ENCODE measurements around the gene TCIRG1.
A peak's percentile ranks its signal among the peaks of the same experiment; 100 is the strongest.
"Not testable (repeated sequence)": the region's sequence is repeated elsewhere in the genome, so short reads cannot be mapped to it uniquely, and the experiment has no call there.

The TCIRG1 gene, protein sequence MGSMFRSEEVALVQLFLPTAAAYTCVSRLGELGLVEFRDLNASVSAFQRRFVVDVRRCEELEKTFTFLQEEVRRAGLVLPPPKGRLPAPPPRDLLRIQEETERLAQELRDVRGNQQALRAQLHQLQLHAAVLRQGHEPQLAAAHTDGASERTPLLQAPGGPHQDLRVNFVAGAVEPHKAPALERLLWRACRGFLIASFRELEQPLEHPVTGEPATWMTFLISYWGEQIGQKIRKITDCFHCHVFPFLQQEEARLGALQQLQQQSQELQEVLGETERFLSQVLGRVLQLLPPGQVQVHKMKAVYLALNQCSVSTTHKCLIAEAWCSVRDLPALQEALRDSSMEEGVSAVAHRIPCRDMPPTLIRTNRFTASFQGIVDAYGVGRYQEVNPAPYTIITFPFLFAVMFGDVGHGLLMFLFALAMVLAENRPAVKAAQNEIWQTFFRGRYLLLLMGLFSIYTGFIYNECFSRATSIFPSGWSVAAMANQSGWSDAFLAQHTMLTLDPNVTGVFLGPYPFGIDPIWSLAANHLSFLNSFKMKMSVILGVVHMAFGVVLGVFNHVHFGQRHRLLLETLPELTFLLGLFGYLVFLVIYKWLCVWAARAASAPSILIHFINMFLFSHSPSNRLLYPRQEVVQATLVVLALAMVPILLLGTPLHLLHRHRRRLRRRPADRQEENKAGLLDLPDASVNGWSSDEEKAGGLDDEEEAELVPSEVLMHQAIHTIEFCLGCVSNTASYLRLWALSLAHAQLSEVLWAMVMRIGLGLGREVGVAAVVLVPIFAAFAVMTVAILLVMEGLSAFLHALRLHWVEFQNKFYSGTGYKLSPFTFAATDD

GRCh38 chr11:68038718-68039525 is at the start of gene TCIRG1:
TSS of gene TCIRG1 (plus strand) at chr11:68039025. CDS start at chr11:68041272, 2,247 bp downstream.
- peak; percentile 95 for DNase-seq (ENCODE audit: low spot score)

GRCh38 chr11:67990546-67991346 is 48.1 kb upstream of the TCIRG1 start:
- not testable (repeated sequence) for DNase-seq (ENCODE audit: low spot score)

- not testable (repeated sequence) for DNase-seq (ENCODE audit: low spot score)
Measured at GRCh38 chr11:67991347-67992121, 47.3 kb upstream of the TCIRG1 start.

DNA sequence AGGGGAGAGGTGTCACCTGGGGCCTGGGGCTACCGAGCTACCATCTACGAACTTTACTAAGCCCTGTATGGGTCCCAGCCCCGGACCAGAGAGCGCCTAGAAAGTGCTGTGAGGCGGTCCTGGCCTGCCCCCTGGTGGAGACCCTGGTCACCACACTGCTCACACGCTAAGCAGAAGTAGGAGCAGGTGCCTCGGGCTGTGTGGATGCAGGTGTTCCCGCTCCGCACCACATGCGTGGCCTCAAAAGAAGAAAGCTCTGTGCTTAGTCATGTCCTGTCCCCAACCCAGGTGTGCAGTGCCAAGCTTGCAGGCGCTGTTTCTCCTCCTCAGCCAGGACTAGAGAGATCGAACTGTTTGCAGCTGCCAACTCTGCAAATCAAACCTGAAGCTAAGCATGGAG is 45.0 kb upstream of the TCIRG1 start:
- not testable (repeated sequence) for DNase-seq (ENCODE audit: low spot score)

- not testable (repeated sequence) for DNase-seq (ENCODE audit: low spot score)
Measured at GRCh38 chr11:67994387-67994786, 44.4 kb upstream of the TCIRG1 start.

DNA sequence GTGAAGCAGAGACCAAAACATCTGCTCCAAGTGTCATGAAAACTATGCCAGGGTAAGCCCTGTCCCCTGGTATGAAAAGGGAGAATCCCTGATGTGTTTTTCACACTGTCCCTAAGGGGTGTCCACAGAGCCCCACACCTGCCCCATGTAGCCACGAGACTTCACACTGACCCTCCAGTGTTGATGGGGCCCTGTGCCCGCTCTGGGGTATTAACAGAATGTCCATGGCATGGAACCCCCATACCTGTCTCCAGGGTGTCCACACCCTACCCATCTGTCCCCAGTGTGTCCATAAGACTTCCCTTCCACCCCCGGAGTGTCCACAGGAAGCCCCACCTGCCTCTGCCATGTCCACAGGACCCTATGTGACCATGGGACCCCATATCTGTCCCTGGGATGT is 43.7 kb upstream of the TCIRG1 start:
- not testable (repeated sequence) for DNase-seq (ENCODE audit: low spot score)

- DNase-seq (ENCODE audit: low spot score): not testable (repeated sequence)
Measured at GRCh38 chr11:67995579-67995978, 43.2 kb upstream of the TCIRG1 start.

DNA sequence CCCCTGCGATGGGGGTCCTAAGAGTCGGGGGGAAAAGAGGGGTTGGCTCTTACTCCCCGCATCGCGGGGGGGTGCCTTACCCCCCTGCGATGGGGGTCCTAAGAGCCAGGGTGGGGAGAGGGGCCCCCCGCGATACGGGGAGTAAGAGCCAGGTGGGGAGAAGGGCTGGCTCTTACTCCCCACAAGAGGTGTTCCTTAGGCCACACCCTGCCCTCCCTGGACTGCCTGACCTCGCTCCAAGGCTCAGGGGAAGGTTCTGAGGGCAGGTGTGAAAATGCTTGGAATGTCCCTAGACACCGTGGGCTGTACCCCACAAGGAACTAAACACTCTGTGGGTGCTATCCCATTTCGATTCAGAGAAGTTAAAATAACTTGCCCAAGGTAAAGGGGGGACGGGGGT is 42.8 kb upstream of the TCIRG1 start:
- no peak for DNase-seq (ENCODE audit: low spot score)

DNA sequence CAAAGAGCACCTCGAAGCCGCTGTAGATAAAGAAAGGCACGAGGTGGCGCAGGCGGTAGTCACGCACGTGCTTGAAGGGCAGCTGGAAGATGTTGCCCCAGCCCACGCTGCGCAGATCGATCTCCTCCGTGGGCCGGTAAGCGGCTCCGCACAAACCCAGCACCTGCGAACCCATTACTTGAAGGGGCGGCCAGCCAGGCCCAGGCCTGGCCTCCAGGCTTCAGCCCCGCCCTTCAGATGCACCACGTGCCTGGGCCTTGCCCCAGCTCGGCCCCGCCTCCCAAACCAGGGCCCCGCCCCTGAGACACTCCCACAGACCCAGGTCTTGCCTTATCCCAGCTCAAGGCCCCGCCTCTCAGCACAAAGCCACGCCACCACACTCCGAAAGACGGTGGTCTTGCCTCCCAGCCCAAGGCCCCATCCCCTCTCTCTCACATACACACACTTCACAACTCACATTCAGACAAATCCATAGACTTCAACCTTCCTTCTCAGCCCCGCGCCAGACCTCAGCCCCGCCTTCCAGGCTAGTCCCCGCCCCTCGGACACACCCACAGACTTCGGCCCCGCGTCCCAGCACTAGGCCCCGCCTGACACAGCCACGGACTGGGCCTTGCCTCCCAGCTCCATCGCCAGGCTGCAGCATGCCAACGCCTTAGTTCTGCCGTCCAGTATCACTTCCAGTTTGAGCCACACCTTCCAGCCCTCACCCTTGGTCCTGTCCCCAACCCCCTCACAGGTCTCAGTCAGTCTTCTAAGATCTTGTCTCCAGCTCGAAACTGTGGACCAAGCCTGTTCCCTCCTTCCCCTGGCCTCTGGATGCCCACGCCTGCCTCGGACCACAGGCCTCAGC is 42.0 kb upstream of the TCIRG1 start:
- no peak for DNase-seq (ENCODE audit: low spot score)

DNA sequence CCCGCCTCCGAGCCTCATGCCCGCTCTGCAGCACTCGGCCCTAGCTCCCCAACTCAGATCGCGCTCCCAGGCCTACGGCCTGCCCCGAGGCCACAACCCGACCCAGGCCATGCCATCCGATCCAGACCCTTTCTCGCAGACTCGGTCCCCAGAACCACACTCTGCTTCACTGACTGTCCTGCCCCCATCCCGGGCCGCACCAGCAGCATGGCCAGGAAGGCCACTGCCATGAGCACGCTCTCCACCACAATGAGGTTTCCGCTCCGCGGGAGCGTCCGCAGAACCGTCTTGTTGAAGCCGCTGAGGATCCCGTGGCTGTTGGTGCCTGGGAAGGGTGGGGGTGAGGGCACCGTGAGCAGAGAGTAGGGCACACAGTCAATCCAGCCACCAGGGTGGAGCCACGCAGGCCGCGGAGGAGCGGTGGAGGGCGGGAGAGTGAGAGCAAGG is 41.3 kb upstream of the TCIRG1 start:
- no peak for DNase-seq (ENCODE audit: low spot score)

- DNase-seq (ENCODE audit: low spot score): no peak
Measured at GRCh38 chr11:67998150-67999045, 40.4 kb upstream of the TCIRG1 start.

DNA sequence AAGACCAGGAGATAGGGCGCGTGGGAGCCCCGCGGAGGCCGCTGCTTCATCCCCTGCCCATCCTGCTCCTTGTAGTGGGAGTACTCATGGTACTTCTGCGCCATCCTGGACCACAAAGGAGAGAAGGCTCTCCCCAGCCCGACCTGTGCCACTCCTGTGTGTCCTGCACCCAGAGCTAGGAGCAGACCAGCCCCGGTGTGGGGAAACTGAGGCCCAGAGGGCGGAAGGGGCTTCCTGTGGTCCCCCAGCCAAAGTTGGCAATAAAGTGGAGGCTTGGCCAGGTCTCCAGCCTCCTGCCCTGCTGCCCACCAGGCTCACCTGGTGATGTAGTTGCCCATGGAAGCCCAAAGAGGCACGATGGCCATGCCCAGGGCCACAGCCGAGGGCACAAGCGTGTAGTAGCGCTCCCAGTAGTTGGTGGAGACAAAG is 39.6 kb upstream of the TCIRG1 start:
- DNase-seq (ENCODE audit: low spot score): no peak

DNA sequence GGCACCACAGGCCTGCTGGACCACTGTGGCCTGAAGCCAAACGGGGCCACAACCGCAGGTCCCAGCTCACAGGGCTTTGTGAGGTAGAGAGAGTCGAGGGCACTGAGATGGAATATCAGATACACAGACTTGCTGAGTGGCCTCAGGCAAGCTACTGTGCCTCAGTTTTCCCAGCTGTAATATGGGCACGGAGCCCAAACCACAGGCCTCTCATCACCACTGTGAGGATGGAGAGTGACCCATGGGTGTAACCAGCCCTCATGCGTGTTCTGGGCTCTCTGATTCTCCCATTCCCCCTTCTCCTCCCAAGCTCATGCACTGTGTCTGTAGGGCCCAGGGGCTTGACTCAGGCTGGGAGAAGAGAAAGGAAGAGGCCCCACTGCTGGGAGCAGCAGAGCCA is 39.1 kb upstream of the TCIRG1 start:
- DNase-seq (ENCODE audit: low spot score): no peak

GRCh38 chr11:68002575-68002937 is 36.3 kb upstream of the TCIRG1 start:
- DNase-seq (ENCODE audit: low spot score): no peak

- peak; percentile 36 for DNase-seq (ENCODE audit: low spot score)
Measured at GRCh38 chr11:68002938-68003845, 35.6 kb upstream of the TCIRG1 start.

GRCh38 chr11:68003846-68004550 is 34.8 kb upstream of the TCIRG1 start, which contains the start of gene UNC93B1:
TSS of gene UNC93B1 (minus strand) at chr11:68004097. CDS start at chr11:68004043, 54 bp downstream.
- DNase-seq (ENCODE audit: low spot score): peak; percentile 89
